Nephron (organoid): ENCODE data around the gene ZNF594.
"Not testable (repeated sequence)": the region's sequence is repeated elsewhere in the genome, so short reads cannot be mapped to it uniquely, and the experiment has no call there.

Experiments used
- H3K27ac Mint-ChIP-seq, 3 experiments: 2 replicates each; pipeline ENCODE4 v1.8.0; 2020; ENCODE audit warnings: mixed read lengths in 3 of 3, mild to moderate bottlenecking in 2 of 3, moderate library complexity in 1 of 3
- H3K27me3 Mint-ChIP-seq: 2 replicates; pipeline ENCODE4 v1.8.0; 2021; ENCODE audit warnings: low read depth, mild to moderate bottlenecking, moderate library complexity, mixed read lengths
- H3K36me3 Mint-ChIP-seq: 2 replicates; pipeline ENCODE4 v1.8.0; 2020; ENCODE audit warnings: low read depth, mixed read lengths
- H3K4me1 Mint-ChIP-seq: 2 replicates; pipeline ENCODE4 v1.8.0; 2020; ENCODE audit warnings: mixed read lengths
- H3K4me3 Mint-ChIP-seq, 3 experiments: 2 replicates each; pipeline ENCODE4 v1.8.0; 2020; ENCODE audit warnings: mild to moderate bottlenecking in 3 of 3, mixed read lengths in 3 of 3, moderate library complexity in 2 of 3
- H3K9me3 Mint-ChIP-seq: 2 replicates; pipeline ENCODE4 v1.8.0; 2020; ENCODE audit warnings: mixed read lengths
- CTCF ChIP-seq, 3 experiments: fragments of 200-600 bp; sonication (generic); IDR thresholded peaks; one replicate each; pipeline ENCODE4 v1.5.0; 2021; ENCODE audit warnings: antibody characterized with exemption in 3 of 3; ENCODE audit not compliant: unreplicated experiment in 3 of 3

Gene ZNF594

DNA sequence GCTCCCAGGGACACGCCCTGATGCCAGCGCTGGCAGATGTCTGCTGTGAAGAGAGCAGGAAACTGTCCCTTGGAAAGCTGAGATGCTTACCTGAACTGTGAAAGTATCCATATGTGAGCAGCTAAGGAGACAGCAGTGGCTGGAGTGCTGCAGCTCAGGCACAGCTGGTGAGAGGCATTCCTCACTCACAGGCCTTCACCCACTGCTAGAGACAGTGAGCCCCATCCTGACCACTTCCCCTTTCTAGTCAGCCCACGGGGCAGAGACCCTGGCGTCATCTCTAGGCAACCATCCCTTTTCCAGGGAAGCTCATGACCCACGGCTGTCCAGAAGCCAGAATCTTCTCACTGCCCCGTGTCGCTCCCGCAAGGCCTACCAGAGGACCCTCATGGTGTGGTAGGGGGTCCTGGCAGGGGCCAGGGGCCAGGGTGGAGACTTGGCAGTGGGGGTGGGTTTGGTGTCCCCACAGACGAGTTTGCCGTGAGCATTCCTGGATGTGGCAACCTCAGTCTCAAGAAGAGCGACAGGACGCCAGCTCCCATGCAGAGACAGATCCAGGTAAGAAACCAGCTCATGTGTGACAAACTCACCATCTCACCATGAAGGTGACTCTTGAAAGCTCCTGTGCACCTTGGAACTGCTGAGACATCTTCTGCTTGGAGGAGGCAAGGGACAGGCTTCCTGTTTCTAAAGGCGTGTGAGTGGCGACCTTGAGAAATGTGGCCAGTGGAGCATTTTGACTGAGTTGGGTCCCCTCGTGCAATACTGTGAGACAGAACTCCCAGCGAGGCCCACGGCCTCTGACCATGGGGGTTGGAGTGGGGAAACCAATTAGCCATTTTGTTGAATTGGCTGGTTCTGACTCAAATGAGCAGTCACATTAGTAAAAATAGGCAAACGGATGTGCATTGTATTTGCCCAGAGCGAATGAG lies 43.2 kb upstream of the ZNF594 start, which contains the start of gene SCIMP:
TSS of gene SCIMP (minus strand) at position 216 of the 932 bp plus-strand sequence. CDS start at position 111, 105 bp downstream.
- no peaks in the 10 kb centered on the region for H3K27me3 Mint-ChIP-seq
- H3K36me3 Mint-ChIP-seq, result peaks cover 14% of the 10 kb centered on the region
- no peak for TF ChIP-seq CTCF (IDR thresholded peaks at IDR 0.05; ENCODE audit: unreplicated experiment in 3 of 3)
- no peaks in the 10 kb centered on the region for H3K9me3 Mint-ChIP-seq
- no peak within 1 kb of the TSS for H3K4me3 Mint-ChIP-seq
- H3K4me1 Mint-ChIP-seq, result no peaks in the 10 kb centered on the region
- no peak within 1 kb of the TSS for H3K27ac Mint-ChIP-seq

GRCh38 chr17:5233492-5233891 lies 41.8 kb upstream of the ZNF594 start:
- not testable (repeated sequence) for H3K4me1 Mint-ChIP-seq, H3K27me3 Mint-ChIP-seq, H3K27ac Mint-ChIP-seq, H3K4me3 Mint-ChIP-seq, H3K9me3 Mint-ChIP-seq
- peaks cover 23% of the 10 kb centered on the region for H3K36me3 Mint-ChIP-seq

DNA sequence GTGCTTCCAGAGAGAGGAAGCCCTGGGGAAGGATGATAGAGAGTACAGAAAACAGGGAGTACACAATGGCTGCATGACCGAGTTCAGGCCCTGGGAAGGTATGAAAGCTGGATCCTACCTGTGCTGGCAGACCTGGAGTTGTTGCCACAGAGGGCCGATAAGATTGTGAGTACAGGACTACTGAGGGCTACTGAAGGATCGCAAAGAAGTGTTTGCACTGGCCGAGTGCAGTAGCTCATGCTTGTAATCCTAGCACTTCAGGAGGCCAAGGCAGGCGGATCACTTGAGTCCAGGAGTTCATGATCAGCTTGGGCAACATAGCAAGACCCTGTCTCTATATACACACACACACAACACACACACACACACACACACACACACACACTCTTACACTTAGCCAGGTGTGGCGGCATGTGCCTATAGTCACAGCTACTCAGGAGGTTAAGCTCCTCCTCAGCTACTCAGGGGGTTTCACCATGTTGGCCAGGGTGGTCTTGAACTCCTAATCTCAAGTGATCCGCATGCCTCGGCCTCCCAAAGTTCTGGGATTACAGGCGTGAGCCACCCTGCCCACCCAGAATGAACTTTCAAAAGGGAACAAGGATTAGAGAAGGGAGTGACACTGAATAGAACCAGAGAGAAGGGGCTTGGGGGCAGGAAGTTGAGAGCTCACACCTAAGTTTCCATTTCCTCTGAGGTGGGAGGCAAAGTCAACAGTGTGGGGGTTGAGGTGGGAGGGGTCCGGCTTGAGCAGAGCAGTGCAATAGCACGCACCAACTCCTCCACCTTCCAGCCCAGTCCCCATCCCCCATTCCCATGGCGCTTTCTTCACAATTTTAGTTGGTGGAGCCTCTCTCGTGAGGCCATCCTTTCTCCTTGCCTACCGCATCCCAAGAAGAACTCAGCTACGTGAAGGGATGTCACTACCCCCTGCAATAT lies 35.5 kb upstream of the ZNF594 start:
- Mint-ChIP-seq H3K9me3 (no peaks in the 10 kb centered on the region), H3K4me3 (no peak overlapping the region), H3K27me3 (no peaks in the 10 kb centered on the region), H3K4me1 (no peaks in the 10 kb centered on the region), H3K27ac (no peak overlapping the region), H3K36me3 (peaks cover 40% of the 10 kb centered on the region)
- no peak for TF ChIP-seq CTCF (IDR thresholded peaks at IDR 0.05; ENCODE audit: unreplicated experiment in 3 of 3)

GRCh38 chr17:5225668-5226457 lies 34.2 kb upstream of the ZNF594 start:
- H3K4me1 Mint-ChIP-seq, result no peaks in the 10 kb centered on the region
- no peak overlapping the region for H3K4me3 Mint-ChIP-seq
- no peaks in the 10 kb centered on the region for H3K9me3 Mint-ChIP-seq
- TF ChIP-seq CTCF (IDR thresholded peaks at IDR 0.05; ENCODE audit: unreplicated experiment in 3 of 3), result no peak
- H3K27me3 Mint-ChIP-seq, result no peaks in the 10 kb centered on the region
- H3K36me3 Mint-ChIP-seq, result peaks cover 45% of the 10 kb centered on the region
- peak overlapping the region in 2 of 3 experiments; percentile 14 to 86 for H3K27ac Mint-ChIP-seq

- not testable (repeated sequence) for H3K27ac Mint-ChIP-seq, H3K27me3 Mint-ChIP-seq, H3K4me1 Mint-ChIP-seq, H3K9me3 Mint-ChIP-seq, H3K4me3 Mint-ChIP-seq
- H3K36me3 Mint-ChIP-seq, result peaks cover 33% of the 10 kb centered on the region
Observed at GRCh38 chr17:5221912-5222311, 30.2 kb upstream of the ZNF594 start.

- Mint-ChIP-seq H3K4me3 (no peak overlapping the region), H3K36me3 (peaks cover 33% of the 10 kb centered on the region), H3K9me3 (no peaks in the 10 kb centered on the region), H3K27ac (no peak overlapping the region), H3K27me3 (no peaks in the 10 kb centered on the region), H3K4me1 (no peaks in the 10 kb centered on the region)
- no peak for TF ChIP-seq CTCF (IDR thresholded peaks at IDR 0.05; ENCODE audit: unreplicated experiment in 3 of 3)
Observed at GRCh38 chr17:5220074-5220473, 28.4 kb upstream of the ZNF594 start.
